GM10266 (cell line): ENCODE results near the gene KCNAB2.

ENCODE experiments used
- DNase-seq: peaks from one replicate; pipeline ENCODE4 v3.0.0; 2012; ENCODE audit errors: extremely low spot score
- TF ChIP-seq, protein P1 (sequence below): IDR thresholded peaks from 2 replicates; pipeline ENCODE4 v1.5.1; 2012; ENCODE audit warnings: mild to moderate bottlenecking, low read depth; ENCODE audit not compliant: control insufficient read depth, insufficient read depth; ENCODE audit errors: missing control alignments

KCNAB2 gene

DNA sequence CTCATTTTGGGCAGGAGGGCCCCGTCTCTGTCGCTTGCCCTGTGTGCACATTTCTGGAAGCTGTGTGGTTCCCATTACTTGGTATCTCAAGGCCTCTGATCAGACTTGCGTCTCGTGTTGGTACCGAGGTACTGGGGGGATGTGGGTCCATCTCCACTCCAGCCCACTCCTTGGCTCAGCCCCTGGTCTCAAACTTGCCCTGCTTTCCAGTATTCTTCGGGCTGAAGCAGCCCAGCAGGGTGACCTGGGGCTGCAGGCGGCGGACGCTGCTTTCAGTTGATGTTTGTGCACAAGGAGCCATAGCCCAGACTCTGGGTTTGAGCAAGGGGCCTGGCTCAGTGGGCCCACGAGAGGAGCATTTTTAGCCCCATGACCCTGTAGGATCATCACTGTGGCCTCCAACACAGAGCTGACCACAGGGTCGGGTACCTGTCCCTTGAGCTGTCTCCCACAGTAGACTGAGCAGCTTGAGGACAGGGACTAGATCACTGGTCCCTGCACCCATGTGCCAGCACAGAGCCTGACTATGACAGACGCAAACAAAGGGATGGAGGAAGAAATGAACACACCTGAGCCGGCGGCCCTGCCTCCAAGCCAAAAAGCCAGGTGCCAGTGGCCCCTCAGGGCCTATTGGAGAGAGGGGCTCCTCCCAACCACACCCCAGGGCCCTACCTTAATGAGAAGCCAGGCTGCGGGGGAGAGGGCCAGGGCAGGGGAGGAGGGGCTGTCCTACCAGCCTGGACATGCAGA is 87.6 kb downstream of the KCNAB2 start:
- TF ChIP-seq, protein P1, sequence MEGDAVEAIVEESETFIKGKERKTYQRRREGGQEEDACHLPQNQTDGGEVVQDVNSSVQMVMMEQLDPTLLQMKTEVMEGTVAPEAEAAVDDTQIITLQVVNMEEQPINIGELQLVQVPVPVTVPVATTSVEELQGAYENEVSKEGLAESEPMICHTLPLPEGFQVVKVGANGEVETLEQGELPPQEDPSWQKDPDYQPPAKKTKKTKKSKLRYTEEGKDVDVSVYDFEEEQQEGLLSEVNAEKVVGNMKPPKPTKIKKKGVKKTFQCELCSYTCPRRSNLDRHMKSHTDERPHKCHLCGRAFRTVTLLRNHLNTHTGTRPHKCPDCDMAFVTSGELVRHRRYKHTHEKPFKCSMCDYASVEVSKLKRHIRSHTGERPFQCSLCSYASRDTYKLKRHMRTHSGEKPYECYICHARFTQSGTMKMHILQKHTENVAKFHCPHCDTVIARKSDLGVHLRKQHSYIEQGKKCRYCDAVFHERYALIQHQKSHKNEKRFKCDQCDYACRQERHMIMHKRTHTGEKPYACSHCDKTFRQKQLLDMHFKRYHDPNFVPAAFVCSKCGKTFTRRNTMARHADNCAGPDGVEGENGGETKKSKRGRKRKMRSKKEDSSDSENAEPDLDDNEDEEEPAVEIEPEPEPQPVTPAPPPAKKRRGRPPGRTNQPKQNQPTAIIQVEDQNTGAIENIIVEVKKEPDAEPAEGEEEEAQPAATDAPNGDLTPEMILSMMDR, result no peak
- DNase-seq, result no peak

- no peak for DNase-seq
- TF ChIP-seq, protein P1, result no peak
Observed at GRCh38 chr1:6134206-6134605, 88.5 kb downstream of the KCNAB2 start.

GRCh38 chr1:6134741-6135510 is 89.2 kb downstream of the KCNAB2 start:
- TF ChIP-seq, protein P1, result no peak
- DNase-seq, result no peak

DNA sequence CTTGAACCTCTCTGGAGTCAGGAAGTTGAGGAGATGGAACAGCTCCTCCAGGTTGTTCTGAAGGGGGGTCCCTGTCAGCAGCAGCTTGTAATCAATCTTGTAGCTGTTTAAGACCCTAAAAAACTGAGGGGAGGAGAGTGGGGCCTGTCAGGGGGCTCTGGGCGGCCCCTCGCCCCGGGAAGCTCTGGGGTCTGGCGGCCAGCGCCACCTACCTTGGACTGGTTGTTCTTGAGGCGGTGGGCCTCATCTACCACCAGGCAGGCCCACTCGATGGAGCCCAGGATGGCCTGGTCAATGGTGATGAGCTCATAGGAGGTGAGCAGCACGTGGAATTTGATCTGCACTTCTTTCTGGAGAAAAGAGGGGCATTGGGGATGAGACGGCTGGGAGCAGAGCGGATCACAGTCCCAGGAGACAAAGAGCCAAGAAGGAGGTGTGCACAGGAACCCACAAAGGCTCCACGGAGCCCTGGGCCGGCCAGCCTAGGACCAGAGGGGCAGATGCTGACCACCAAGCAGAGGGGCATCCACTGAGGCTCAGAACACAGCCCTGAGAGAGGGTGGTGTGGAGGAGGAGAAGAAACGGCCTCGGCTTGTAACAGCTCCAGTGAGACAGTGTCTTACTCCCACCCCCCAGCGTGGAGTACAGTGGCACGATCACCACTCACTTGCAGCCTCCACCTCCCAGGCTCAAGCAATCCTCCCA is 91.0 kb downstream of the KCNAB2 start:
- TF ChIP-seq, protein P1, result no peak
- no peak for DNase-seq

DNA sequence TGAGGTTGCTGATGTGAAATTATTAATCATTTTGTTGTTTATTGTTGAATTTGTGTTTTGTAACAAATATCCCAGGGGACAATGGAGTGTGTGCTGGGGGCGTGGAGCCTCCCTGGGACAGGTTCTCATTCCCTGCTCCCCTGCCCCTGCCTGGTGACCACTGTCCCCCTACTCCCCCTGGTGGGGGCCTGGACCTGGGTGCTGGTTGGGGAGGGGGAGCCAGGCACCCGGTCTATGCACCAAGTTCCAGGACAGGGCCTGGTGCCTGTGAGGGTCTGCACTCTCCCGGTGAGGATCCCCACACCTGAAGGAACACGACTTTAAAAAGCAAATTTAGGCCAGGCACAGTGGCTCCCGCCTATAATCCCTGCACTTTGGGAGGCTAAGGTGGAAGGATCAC is 92.1 kb downstream of the KCNAB2 start:
- TF ChIP-seq, protein P1, result no peak
- no peak for DNase-seq

DNA sequence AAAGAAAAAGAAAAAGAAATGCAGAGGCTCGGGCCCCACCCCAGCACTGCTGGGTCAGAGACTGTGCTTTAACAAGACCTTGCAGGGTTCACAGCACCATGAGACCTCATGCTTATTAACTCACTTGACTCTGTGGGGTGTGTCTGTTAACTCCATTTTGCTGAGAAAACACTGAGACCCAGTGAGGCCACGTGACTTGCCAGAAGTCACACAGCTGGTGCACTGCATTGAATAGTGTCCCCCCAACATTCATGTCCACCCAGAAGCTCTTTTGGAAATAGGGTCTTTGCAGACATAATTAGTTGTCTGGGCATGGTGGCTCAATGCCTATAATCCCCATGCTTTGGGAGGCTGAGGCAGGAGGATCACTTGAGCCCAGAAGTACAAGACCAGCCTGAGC is 94.7 kb downstream of the KCNAB2 start:
- DNase-seq, result no peak
- TF ChIP-seq, protein P1, result no peak
